Fibroblast of lung (primary cell): Measurements from ENCODE around the gene PSME4.

Experiments
- CTCF ChIP-seq, 2 donors: IDR thresholded peaks in 1 of 2; conservative IDR thresholded peaks in 1 of 2; 1 replicate in 1 of 2; 2 replicates in 1 of 2; pipeline ENCODE4 v1.5.1; 2011 to 2012; ENCODE audit warnings: low read length in 2 of 2, control low read depth in 1 of 2, inconsistent platforms in 1 of 2, low read depth in 1 of 2, mild to moderate bottlenecking in 1 of 2
- EZH2 ChIP-seq: IDR thresholded peaks from 2 replicates; pipeline ENCODE4 v1.5.1; 2012; ENCODE audit warnings: low read length, control low read depth, mild to moderate bottlenecking; ENCODE audit errors: missing control alignments

DNA sequence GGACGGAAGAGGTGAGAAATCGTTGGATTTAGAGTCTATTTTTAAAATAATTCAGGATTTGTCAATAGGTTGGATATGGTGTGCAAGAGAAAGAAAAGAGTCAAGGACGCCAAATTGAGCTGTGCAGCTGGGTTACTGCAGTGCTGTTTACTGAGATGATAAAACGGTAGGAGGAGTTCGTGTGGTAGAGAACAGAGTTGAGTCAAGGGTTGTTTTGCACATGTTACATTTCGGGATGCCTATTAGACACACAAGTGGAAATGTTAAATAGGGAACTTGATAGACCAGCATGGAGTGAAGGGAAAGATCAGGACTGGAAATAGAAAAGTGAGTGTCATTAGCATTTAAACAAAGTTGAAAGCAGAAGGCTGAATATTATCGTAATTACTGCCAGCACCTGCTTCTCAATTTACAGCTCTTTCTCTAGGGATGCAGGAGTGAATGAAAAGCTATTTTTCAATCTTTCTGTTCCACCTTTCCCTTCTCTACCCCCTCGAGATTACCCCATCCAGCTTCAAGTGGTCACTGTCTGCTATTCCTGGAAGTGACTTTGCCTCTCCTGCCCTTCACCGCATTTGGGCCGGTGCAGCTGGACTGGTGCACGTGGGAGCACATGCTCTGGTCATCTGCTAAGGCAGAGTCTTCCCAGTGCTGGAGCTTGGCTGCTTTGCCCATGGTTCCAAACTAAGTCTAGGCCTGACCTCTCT is 141.4 kb downstream of the PSME4 start:
- TF ChIP-seq CTCF (conservative IDR thresholded peaks at IDR 0.05 in 1 of 2, IDR thresholded peaks at IDR 0.05 in 1 of 2; ENCODE audit: low read depth in 1 of 2, low read length in 2 of 2) (no peak), EZH2 (no peak)
